KOPT-K1 (cell line): ENCODE results near the gene ADIG.

ENCODE experiments used
- H3K27ac ChIP-seq: fragments of 200-600 bp; sonication (generic); 2 replicates; pipeline ENCODE4 v1.5.1; 2016; ENCODE audit warnings: antibody characterized with exemption, mild to moderate bottlenecking, low read depth, low read length; ENCODE audit not compliant: poor library complexity, severe bottlenecking
- H3K36me3 ChIP-seq: fragments of 200-600 bp; sonication (generic); 2 replicates; pipeline ENCODE4 v1.5.1; 2017; ENCODE audit warnings: antibody characterized with exemption, mild to moderate bottlenecking, low read length, moderate library complexity; ENCODE audit not compliant: insufficient read depth
- H3K9me3 ChIP-seq: fragments of 200-600 bp; sonication (generic); 2 replicates; pipeline ENCODE4 v1.5.1; 2017; ENCODE audit warnings: antibody characterized with exemption, low read length, mild to moderate bottlenecking; ENCODE audit not compliant: insufficient read depth, poor library complexity, severe bottlenecking

ADIG gene

DNA sequence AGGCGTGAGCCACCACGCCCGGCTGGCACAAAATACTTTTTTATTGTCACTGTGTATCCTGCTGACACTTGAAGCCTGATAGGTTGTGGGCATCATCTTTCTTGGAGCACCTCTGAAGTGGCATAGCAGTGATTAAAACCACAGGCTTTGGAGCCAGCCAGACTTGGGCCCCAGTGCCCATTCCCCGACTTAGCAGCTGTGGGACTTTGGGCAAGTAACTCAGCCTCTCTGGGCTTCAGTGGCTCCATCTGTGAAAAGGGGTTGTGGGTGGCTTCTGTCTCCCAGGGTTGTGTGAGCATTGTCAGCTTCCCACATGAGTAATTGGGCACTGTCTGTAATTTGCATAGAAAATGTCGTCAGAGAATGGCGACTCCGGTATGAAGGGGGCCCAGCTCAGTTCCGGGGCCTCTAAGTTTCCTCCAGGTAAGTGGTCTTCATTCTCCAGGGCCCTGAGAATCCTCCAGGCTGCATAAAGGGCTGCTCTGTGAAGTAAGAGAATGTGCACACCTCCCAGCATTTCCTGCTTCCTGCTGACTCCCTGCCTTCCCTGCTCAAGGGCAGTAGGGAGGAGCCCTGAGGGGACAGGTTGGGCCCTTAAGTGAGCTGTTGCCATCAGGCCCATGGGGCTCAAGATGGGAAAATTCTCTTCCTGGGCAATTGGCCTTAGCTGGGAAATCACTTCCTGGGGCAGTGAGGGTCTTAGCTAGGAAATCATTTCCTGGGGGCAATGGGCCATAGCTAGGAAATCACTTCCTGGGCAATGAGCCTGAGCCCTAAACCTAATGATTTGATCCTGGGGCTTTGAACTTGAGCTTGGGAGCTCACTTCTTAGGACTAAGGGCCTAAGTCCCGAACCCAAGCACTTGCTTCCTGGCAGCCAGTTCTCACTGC is 47.8 kb downstream of the ADIG start:
- no peaks in the 10 kb centered on the region for H3K36me3 ChIP-seq
- H3K27ac ChIP-seq: no peak overlapping the region
- H3K9me3 ChIP-seq: no peaks in the 10 kb centered on the region

DNA sequence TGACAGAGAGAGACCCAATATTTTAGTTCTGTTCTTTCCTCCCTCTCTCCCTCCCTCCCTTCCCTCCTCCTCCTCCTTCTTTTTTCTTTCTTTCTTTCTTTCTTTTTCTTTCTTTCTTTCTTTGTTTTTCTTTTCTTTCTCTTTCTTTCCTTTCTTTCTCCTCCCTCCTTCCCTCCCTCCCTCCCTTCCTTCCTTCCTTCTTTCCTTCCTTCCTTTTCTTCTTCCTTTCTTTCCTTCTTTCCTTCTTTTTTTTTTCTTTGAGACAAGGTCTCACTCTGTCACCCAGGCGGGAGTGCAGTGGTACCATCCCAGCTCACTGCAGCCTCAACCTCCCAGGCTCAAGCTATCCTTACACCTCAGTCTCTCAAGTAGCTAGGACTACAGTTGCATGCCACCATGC is 49.0 kb downstream of the ADIG start:
- H3K36me3 ChIP-seq: no peaks in the 10 kb centered on the region
- no peaks in the 10 kb centered on the region for H3K9me3 ChIP-seq
- no peak overlapping the region for H3K27ac ChIP-seq

- no peaks in the 10 kb centered on the region for H3K9me3 ChIP-seq
- H3K27ac ChIP-seq: no peak overlapping the region
Observed at GRCh38 chr20:38630727-38631126, 49.7 kb downstream of the ADIG start.

DNA sequence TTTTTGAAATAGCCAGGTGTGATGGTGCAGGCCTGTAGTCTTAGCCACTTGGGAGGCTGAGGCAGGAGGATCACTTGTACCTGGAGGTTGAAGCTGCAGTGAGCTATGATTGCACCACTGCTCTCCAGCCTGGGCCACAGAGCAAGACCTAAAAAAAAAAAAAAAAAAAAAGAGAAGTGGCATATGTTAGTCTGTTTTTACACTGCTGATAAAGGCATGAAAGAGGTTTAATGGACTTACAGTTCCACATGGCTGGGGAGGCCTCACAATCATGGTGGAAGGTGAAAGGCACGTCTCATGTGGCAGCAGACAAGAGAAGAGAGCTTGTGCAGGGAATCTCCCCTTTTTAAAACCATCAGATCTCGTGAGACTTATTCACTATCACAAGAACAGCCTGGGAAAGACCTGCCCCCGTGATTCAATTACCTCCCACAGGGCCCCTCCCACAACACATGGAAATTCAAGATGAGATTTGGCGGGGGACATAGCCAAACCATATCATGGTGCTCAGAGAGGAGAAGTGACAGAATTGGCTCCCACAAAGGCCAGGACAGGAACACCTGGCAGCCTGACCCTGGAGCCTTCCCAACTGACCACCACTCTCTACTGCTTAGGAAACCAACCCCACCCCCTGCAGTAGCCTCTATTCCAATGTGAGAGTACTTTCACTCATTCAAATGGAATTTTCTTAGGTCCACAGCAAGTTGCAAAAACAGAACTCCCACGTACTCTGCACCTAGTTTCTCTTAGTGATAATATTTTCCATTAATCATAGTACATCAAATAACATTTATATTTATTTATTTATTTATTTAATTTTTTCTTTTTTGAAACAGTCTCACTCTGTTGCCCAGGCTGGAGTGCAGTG is 50.4 kb downstream of the ADIG start:
- Histone ChIP-seq H3K36me3 (no peaks in the 10 kb centered on the region), H3K27ac (no peak overlapping the region), H3K9me3 (no peaks in the 10 kb centered on the region)

More at GRCh38 chr20:38630727-38631126, 49.7 kb downstream of the ADIG start:
- H3K36me3 ChIP-seq: no peaks in the 10 kb centered on the region

- H3K27ac ChIP-seq: no peak overlapping the region
- no peaks in the 10 kb centered on the region for H3K9me3 ChIP-seq
- H3K36me3 ChIP-seq: no peaks in the 10 kb centered on the region
Observed at GRCh38 chr20:38633577-38634093, 52.6 kb downstream of the ADIG start.

GRCh38 chr20:38635721-38636288 is 54.8 kb downstream of the ADIG start:
- no peaks in the 10 kb centered on the region for H3K9me3 ChIP-seq
- no peaks in the 10 kb centered on the region for H3K36me3 ChIP-seq
- H3K27ac ChIP-seq: no peak overlapping the region
